Glutamatergic neuron (in vitro differentiated cells): ENCODE measurements around the gene TCFL5. TPM values are rescaled to one million over a fixed set of nuclear protein-coding genes. Genes with fewer than 3 reads are reported as not detected.

Experiments
- DNase-seq: peaks from one replicate; pipeline ENCODE4 v3.0.0; 2022
- H3K27ac Mint-ChIP-seq: one replicate; pipeline ENCODE4 v1.8.0; 2020; ENCODE audit warnings: mild to moderate bottlenecking, mixed read lengths, inconsistent platforms; ENCODE audit not compliant: unreplicated experiment
- H3K27me3 Mint-ChIP-seq: one replicate; pipeline ENCODE4 v1.8.0; 2020; ENCODE audit warnings: mild to moderate bottlenecking, moderate library complexity, mixed read lengths, inconsistent platforms; ENCODE audit not compliant: unreplicated experiment
- H3K36me3 Mint-ChIP-seq: one replicate; pipeline ENCODE4 v1.8.0; 2020; ENCODE audit warnings: mild to moderate bottlenecking, mixed read lengths, inconsistent platforms; ENCODE audit not compliant: unreplicated experiment
- H3K4me1 Mint-ChIP-seq: one replicate; pipeline ENCODE4 v1.8.0; 2020; ENCODE audit warnings: mild to moderate bottlenecking, low read depth, mixed read lengths, inconsistent platforms; ENCODE audit not compliant: unreplicated experiment
- H3K4me3 Mint-ChIP-seq: one replicate; pipeline ENCODE4 v1.8.0; 2020; ENCODE audit warnings: mild to moderate bottlenecking, mixed read lengths, inconsistent platforms; ENCODE audit not compliant: unreplicated experiment
- H3K9me3 Mint-ChIP-seq: one replicate; pipeline ENCODE4 v1.8.0; 2020; ENCODE audit warnings: mild to moderate bottlenecking, moderate library complexity, mixed read lengths, inconsistent platforms; ENCODE audit not compliant: unreplicated experiment
- CTCF ChIP-seq: fragments of 200-600 bp; sonication (generic); IDR thresholded peaks from one replicate; pipeline ENCODE4 v1.5.0; 2021; ENCODE audit not compliant: partially characterized antibody, unreplicated experiment
- total RNA-seq: library from RNA; stranded (reverse); fragmentation: NEBNext Ultra II Directional; extraction: Animal tissue kit (Norgen Biotek cat#: 25700); gene quantifications from one replicate; pipeline ENCODE4 v1.2.1, GENCODE V29; 2021; ENCODE audit not compliant: unreplicated experiment

Gene TCFL5
- total RNA-seq, 1 donor from 2014 or later, result 12.6 TPM

GRCh38 chr20:62907384-62908317 is 46.0 kb upstream of the TCFL5 start:
- no peaks in the 10 kb centered on the region for H3K9me3 Mint-ChIP-seq
- peak; percentile 82 for TF ChIP-seq CTCF
- DNase-seq, result peak; percentile 58
- H3K36me3 Mint-ChIP-seq, result peaks cover 8% of the 10 kb centered on the region
- H3K27ac Mint-ChIP-seq, result peak overlapping the region; percentile 46
- H3K27me3 Mint-ChIP-seq, result no peaks in the 10 kb centered on the region
- no peak overlapping the region for H3K4me3 Mint-ChIP-seq
- peaks cover 28% of the 10 kb centered on the region for H3K4me1 Mint-ChIP-seq

GRCh38 chr20:62906647-62907375 is 45.2 kb upstream of the TCFL5 start:
- no peak for TF ChIP-seq CTCF
- Mint-ChIP-seq H3K9me3 (no peaks in the 10 kb centered on the region), H3K36me3 (peaks cover 8% of the 10 kb centered on the region), H3K27me3 (no peaks in the 10 kb centered on the region), H3K4me1 (peaks cover 26% of the 10 kb centered on the region), H3K27ac (no peak overlapping the region), H3K4me3 (no peak overlapping the region)
- DNase-seq, result no peak

- Mint-ChIP-seq H3K36me3 (peaks cover 8% of the 10 kb centered on the region), H3K27ac (no peak overlapping the region), H3K9me3 (no peaks in the 10 kb centered on the region), H3K4me3 (no peak overlapping the region), H3K4me1 (peaks cover 27% of the 10 kb centered on the region), H3K27me3 (no peaks in the 10 kb centered on the region)
- no peak for DNase-seq
- no peak for TF ChIP-seq CTCF
These were observed 44.6 kb upstream of the TCFL5 start for GRCh38 chr20:62906209-62906608.

GRCh38 chr20:62905536-62906117 is 44.0 kb upstream of the TCFL5 start:
- DNase-seq, result no peak
- H3K27me3 Mint-ChIP-seq, result no peaks in the 10 kb centered on the region
- H3K4me3 Mint-ChIP-seq, result no peak overlapping the region
- peak overlapping the region; percentile 41 for H3K27ac Mint-ChIP-seq
- H3K4me1 Mint-ChIP-seq, result peaks cover 31% of the 10 kb centered on the region
- no peak for TF ChIP-seq CTCF
- no peaks in the 10 kb centered on the region for H3K9me3 Mint-ChIP-seq
- peaks cover 8% of the 10 kb centered on the region for H3K36me3 Mint-ChIP-seq
